Panc1 (cell line): Measurements from ENCODE around the gene GIT1. TPM values are rescaled to one million over a fixed set of nuclear protein-coding genes. Genes with fewer than 3 reads are reported as not detected.

Experiments used
- ATAC-seq: fragments of 200-7000 bp; cut with Tn5 transposase; 2 replicates; pipeline ENCODE4 v1.9.1; 2020; ENCODE audit warnings: mild to moderate bottlenecking, moderate library complexity
- BruUV-seq: library from RNA; stranded (reverse); fragments of 400-500 nt; replicated peaks from 2 replicates; lab custom pipeline; 2021; lab: Mats Ljungman, UMichigan
- CTCF ChIA-PET: fragments of 300-600 bp; sonication (Branson Sonifier 250); formaldehyde crosslinking; loops from one replicate; lab custom pipeline; 2022; ENCODE audit warnings: antibody characterized with exemption; lab: Charles Lee
- POLR2A ChIA-PET: fragments of 300-600 bp; sonication (Branson Sonifier 250); formaldehyde crosslinking; loops from one replicate; lab custom pipeline; 2022; ENCODE audit warnings: antibody characterized with exemption; lab: Charles Lee
- DNase-seq: peaks from one replicate; pipeline ENCODE4 v3.0.0-alpha.2; 2010; ENCODE audit warnings: low read depth, low spot score
- H3K27ac ChIP-seq: 2 replicates; pipeline ENCODE4 v1.5.1; 2011; ENCODE audit warnings: mild to moderate bottlenecking, low read length, inconsistent platforms
- H3K27me3 ChIP-seq: fragments of 200-500 bp; sonication (Bioruptor generic); 2 replicates; pipeline ENCODE4 v1.6.0; 2014; ENCODE audit warnings: low read length, inconsistent platforms; ENCODE audit not compliant: control insufficient read depth, insufficient read depth
- H3K36me3 ChIP-seq: fragments of 200-500 bp; sonication (Bioruptor generic); 2 replicates; pipeline ENCODE4 v1.5.1; 2014; ENCODE audit warnings: inconsistent platforms, mild to moderate bottlenecking, low read length, moderate library complexity; ENCODE audit not compliant: control insufficient read depth, insufficient read depth
- H3K4me1 ChIP-seq: 2 replicates; pipeline ENCODE4 v1.5.1; 2011; ENCODE audit warnings: inconsistent platforms, mild to moderate bottlenecking, low read length, moderate library complexity; ENCODE audit not compliant: control insufficient read depth, insufficient read depth
- H3K4me3 ChIP-seq, 2 experiments: 2 replicates each; pipeline ENCODE4 v1.5.1; 2011 to 2012; ENCODE audit warnings: low read depth in 2 of 2, low read length in 2 of 2, mild to moderate bottlenecking in 2 of 2, inconsistent platforms in 1 of 2, moderate library complexity in 1 of 2
- H3K9me3 ChIP-seq: fragments of 200-500 bp; sonication (Bioruptor generic); 2 replicates; pipeline ENCODE4 v1.5.1; 2014; ENCODE audit warnings: low read depth, mild to moderate bottlenecking, inconsistent platforms, low read length, moderate library complexity; ENCODE audit not compliant: control insufficient read depth, insufficient read depth
- POLR2AphosphoS5 ChIP-seq: IDR thresholded peaks from 2 replicates; pipeline ENCODE4 v1.6.1; 2012; ENCODE audit warnings: mild to moderate bottlenecking, low read depth, low read length, moderate library complexity
- SIN3A ChIP-seq: IDR thresholded peaks from 2 replicates; pipeline ENCODE4 v1.6.1; 2012; ENCODE audit warnings: low read depth, mild to moderate bottlenecking, low read length, moderate library complexity, borderline replicate concordance; ENCODE audit not compliant: insufficient read depth
- TCF7L2 ChIP-seq: IDR thresholded peaks from 2 replicates; pipeline ENCODE4 v1.6.1; 2011; ENCODE audit warnings: mild to moderate bottlenecking, low read depth, low read length, inconsistent platforms
- in situ Hi-C: cut with HindIII; loops from 2 replicates; pipeline ENCODE4 v1.10.0; 2016; ENCODE audit warnings: low sequenced_read_pairs, low pct_unique_long_range_greater_than_20kb
- intact Hi-C: fragments of 100-400 bp; cut with micrococcal nuclease; formaldehyde crosslinking; loops from one replicate; pipeline ENCODE4 v1.10.0; 2022; ENCODE audit not compliant: unreplicated experiment
- total RNA-seq: library from RNA; stranded (reverse); gene quantifications from one replicate; pipeline ENCODE4 v1.2.1, GENCODE V29; 2021; ENCODE audit not compliant: unreplicated experiment
- TF ChIP-seq, protein P1 (sequence below): fragments of 450-650 bp; IDR thresholded peaks from 2 replicates; pipeline ENCODE4 v1.5.1; 2017; ENCODE audit warnings: mild to moderate bottlenecking
- TF ChIP-seq, protein P2 (sequence below), 2 experiments: IDR thresholded peaks; 2 replicates each; pipeline ENCODE4 v1.6.1; 2011 to 2012; ENCODE audit warnings: low read depth in 2 of 2, control low read depth in 1 of 2, low read length in 1 of 2, mild to moderate bottlenecking in 1 of 2, moderate library complexity in 1 of 2; ENCODE audit not compliant: insufficient read depth in 1 of 2

The GIT1 gene
- total RNA-seq, 1 experiment from 2014 or later = 94.6 TPM

DNA sequence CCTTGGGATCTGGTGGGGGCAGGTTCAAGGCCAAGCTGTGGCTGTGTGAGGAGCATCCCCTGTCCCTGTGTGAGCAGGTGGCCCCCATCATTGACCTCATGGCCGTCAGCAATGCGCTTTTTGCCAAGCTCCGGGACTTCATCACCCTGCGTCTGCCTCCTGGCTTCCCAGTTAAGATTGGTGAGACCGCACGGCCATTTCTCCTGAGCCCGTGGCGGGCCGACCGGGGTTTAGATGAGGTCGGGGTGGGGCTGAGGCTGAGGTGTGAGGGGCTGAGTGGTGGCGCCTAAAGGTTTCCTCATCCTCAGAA, 22.6 kb upstream of the GIT1 start:
- in situ Hi-C loops (no loop called here), intact Hi-C loops (no loop called here)
- Histone ChIP-seq H3K4me1 (peaks cover 22% of the 10 kb centered on the region), H3K27ac (no peak overlapping the region), H3K36me3 (no peaks in the 10 kb centered on the region), H3K4me3 (no peak overlapping the region), H3K9me3 (no peaks in the 10 kb centered on the region), H3K27me3 (no peaks in the 10 kb centered on the region)
- DNase-seq = no peak
- ATAC-seq = no peak
- POLR2A ChIA-PET = no interaction called here
- BruUV-seq = no TSS peak
- CTCF ChIA-PET = no interaction called here
- TF ChIP-seq POLR2AphosphoS5 = no peak
- TF ChIP-seq, protein P1, sequence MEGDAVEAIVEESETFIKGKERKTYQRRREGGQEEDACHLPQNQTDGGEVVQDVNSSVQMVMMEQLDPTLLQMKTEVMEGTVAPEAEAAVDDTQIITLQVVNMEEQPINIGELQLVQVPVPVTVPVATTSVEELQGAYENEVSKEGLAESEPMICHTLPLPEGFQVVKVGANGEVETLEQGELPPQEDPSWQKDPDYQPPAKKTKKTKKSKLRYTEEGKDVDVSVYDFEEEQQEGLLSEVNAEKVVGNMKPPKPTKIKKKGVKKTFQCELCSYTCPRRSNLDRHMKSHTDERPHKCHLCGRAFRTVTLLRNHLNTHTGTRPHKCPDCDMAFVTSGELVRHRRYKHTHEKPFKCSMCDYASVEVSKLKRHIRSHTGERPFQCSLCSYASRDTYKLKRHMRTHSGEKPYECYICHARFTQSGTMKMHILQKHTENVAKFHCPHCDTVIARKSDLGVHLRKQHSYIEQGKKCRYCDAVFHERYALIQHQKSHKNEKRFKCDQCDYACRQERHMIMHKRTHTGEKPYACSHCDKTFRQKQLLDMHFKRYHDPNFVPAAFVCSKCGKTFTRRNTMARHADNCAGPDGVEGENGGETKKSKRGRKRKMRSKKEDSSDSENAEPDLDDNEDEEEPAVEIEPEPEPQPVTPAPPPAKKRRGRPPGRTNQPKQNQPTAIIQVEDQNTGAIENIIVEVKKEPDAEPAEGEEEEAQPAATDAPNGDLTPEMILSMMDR = no peak
- TF ChIP-seq, protein P2, sequence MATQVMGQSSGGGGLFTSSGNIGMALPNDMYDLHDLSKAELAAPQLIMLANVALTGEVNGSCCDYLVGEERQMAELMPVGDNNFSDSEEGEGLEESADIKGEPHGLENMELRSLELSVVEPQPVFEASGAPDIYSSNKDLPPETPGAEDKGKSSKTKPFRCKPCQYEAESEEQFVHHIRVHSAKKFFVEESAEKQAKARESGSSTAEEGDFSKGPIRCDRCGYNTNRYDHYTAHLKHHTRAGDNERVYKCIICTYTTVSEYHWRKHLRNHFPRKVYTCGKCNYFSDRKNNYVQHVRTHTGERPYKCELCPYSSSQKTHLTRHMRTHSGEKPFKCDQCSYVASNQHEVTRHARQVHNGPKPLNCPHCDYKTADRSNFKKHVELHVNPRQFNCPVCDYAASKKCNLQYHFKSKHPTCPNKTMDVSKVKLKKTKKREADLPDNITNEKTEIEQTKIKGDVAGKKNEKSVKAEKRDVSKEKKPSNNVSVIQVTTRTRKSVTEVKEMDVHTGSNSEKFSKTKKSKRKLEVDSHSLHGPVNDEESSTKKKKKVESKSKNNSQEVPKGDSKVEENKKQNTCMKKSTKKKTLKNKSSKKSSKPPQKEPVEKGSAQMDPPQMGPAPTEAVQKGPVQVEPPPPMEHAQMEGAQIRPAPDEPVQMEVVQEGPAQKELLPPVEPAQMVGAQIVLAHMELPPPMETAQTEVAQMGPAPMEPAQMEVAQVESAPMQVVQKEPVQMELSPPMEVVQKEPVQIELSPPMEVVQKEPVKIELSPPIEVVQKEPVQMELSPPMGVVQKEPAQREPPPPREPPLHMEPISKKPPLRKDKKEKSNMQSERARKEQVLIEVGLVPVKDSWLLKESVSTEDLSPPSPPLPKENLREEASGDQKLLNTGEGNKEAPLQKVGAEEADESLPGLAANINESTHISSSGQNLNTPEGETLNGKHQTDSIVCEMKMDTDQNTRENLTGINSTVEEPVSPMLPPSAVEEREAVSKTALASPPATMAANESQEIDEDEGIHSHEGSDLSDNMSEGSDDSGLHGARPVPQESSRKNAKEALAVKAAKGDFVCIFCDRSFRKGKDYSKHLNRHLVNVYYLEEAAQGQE (IDR thresholded peaks at IDR 0.05; ENCODE audit: insufficient read depth in 1 of 2, low read depth in 2 of 2, low read length in 1 of 2) = no peak
- no peak for TF ChIP-seq SIN3A
- TF ChIP-seq TCF7L2 = no peak

DNA sequence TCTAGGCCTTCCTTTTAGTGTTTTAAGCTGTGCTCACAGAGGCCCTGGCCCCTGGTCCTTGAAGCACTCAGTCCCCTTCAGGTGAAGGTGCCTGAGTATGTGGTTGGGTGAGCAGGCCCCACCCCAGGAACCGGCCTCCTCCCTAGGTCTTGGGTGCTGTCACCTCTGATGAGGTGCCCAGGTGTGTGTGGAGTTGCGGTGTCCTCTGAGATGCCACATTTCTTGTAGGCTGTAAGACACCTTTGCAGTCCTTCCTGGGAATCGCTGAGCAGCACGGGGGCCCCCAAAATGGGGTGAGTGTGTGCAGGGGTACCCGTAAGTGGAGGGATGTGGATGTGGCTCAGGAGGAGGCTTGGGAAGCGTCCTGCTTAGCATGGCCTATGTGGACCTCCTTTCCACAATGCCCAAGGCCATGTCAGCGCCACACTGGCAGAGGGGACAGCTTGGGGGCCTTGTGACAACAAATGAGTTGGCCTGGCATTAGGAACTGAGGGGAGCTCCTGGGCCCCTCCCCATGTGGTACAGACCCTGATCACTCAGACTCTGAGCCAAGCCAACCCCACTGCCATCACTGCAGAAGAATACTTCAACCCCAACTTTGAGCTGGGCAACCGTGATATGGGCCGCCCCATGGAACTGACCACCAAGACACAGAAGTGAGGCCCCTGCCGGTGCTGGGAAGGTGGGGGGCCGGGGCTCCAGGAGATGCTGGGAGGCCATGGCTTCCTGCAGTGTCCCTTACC, 22.1 kb upstream of the GIT1 start:
- intact Hi-C loops (no loop called here), in situ Hi-C loops (no loop called here)
- POLR2A ChIA-PET = no interaction called here
- Histone ChIP-seq H3K27me3 (no peaks in the 10 kb centered on the region), H3K36me3 (no peaks in the 10 kb centered on the region), H3K27ac (no peak overlapping the region), H3K9me3 (no peaks in the 10 kb centered on the region), H3K4me1 (peaks cover 19% of the 10 kb centered on the region), H3K4me3 (no peak overlapping the region)
- CTCF ChIA-PET = no interaction called here
- TF ChIP-seq, protein P1 = no peak
- no peak for TF ChIP-seq POLR2AphosphoS5
- TF ChIP-seq, protein P2 (IDR thresholded peaks at IDR 0.05; ENCODE audit: insufficient read depth in 1 of 2, low read depth in 2 of 2, low read length in 1 of 2) = no peak
- no peak for TF ChIP-seq TCF7L2
- no peak for TF ChIP-seq SIN3A
- no peak for DNase-seq
- no TSS peak for BruUV-seq
- no peak for ATAC-seq
